A673 (cell line): Measurements from ENCODE around the gene C7orf33.

ENCODE experiments used
- EZH2 ChIP-seq: fragments of 200-600 bp; sonication (generic); IDR thresholded peaks from 2 replicates; pipeline ENCODE4 v1.6.1; 2017; ENCODE audit warnings: borderline replicate concordance, low read depth, mild to moderate bottlenecking, mixed read lengths, antibody characterized with exemption, low read length; ENCODE audit not compliant: poor library complexity, severe bottlenecking
- TF ChIP-seq, protein P1 (sequence below): fragments of 300-800, 200-600 bp; sonication (generic); conservative IDR thresholded peaks from 2 replicates; pipeline ENCODE4 v1.5.1; 2017; ENCODE audit warnings: low read depth, mild to moderate bottlenecking, antibody characterized with exemption, low read length, moderate library complexity, mixed read lengths

DNA sequence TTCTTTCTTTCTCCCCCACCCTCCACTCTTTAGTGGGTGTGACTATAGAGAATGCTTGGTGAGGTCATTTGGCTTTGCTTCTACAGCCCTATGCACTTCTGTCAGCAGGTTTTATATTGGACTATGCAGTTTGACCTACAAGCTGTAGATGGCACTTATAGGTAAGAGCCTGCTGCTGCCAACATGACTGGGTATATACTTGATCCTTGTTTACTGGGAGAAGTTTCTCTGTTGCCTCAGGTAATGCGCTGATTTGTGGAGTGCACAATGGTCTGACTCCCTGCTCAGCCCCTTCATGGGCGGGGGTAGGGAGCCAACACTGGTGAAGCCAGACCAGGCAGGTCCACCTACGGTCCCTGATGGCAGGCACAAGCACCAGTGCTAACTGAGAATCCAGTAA is 33.7 kb upstream of the C7orf33 start:
- TF ChIP-seq, protein P1, sequence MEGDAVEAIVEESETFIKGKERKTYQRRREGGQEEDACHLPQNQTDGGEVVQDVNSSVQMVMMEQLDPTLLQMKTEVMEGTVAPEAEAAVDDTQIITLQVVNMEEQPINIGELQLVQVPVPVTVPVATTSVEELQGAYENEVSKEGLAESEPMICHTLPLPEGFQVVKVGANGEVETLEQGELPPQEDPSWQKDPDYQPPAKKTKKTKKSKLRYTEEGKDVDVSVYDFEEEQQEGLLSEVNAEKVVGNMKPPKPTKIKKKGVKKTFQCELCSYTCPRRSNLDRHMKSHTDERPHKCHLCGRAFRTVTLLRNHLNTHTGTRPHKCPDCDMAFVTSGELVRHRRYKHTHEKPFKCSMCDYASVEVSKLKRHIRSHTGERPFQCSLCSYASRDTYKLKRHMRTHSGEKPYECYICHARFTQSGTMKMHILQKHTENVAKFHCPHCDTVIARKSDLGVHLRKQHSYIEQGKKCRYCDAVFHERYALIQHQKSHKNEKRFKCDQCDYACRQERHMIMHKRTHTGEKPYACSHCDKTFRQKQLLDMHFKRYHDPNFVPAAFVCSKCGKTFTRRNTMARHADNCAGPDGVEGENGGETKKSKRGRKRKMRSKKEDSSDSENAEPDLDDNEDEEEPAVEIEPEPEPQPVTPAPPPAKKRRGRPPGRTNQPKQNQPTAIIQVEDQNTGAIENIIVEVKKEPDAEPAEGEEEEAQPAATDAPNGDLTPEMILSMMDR, result no peak
- TF ChIP-seq EZH2, result no peak
